PC-3 (cell line): Measurements from ENCODE around the gene MLST8.

ENCODE experiments used
- CTCF ChIP-seq: fragments of 300-600 bp; sonication (generic); conservative IDR thresholded peaks from 2 replicates; pipeline ENCODE4 v1.5.1; 2017; ENCODE audit warnings: antibody characterized with exemption, low read depth, mild to moderate bottlenecking, low read length
- EZH2 ChIP-seq: fragments of 300-600 bp; sonication (generic); IDR thresholded peaks from one replicate; pipeline ENCODE4 v1.6.1; 2017; ENCODE audit warnings: antibody characterized with exemption, mild to moderate bottlenecking, low read length; ENCODE audit not compliant: unreplicated experiment

DNA sequence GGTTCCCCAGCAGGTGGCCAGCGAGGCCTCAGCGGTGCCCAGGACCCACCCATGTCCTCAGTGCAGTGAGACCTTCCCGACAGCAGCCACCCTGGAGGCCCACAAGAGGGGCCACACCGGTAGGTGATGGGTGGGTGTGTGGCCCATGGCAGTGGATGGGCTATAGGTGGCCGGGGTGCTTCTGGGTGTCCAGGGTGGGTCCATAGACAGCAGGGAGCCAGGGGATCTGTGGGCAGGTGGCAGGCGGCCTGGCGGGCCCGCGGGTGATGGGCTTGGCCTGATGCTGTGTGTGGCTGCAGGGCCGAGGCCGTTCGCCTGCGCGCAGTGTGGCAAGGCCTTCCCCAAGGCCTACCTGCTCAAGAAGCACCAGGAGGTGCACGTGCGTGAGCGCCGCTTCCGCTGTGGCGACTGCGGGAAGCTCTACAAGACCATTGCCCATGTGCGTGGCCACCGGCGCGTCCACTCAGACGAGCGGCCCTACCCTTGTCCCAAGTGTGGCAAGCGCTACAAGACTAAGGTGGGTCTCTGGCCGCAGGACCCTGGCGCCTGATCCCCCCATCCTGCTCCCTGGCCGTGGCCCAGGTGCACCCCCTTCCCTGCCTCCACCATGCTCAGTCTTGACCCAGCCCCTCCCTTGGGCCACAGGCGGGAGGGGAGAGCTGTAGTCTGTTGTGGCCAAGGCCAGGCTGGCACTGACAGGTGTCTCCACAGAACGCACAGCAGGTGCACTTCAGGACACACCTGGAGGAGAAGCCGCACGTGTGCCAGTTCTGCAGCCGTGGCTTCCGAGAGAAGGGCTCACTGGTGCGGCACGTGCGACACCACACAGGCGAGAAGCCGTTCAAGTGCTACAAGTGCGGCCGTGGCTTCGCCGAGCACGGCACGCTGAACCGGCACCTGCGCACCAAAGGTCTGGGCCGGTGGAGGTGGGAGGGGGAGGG, 28.9 kb downstream of the MLST8 start:
- TF ChIP-seq CTCF: 0 out of 2 replicates have a peak, but pooled peaks have one; percentile 13
- TF ChIP-seq EZH2: no peak
